Measurements from ENCODE around the gene LY6G6C. TPM values are rescaled to one million over a fixed set of nuclear protein-coding genes. Genes with fewer than 3 reads are reported as not detected.

Gene LY6G6C
- total RNA-seq, 1 donor from 2014 or later, result not detected

Small RNA genes lying within 50 kb of the gene (microRNA-seq; reads per million reads assigned to microRNA genes)
- gene MIR4646, result 0.97 reads per million

Other genes with a start within 250 kb of the LY6G6C start
- gene MICB, start 223.6 kb downstream of the LY6G6C start, total RNA-seq, result 1.3 TPM
- not detected for gene MCCD1, start 192.8 kb downstream of the LY6G6C start, total RNA-seq
- gene DDX39B, start 179.7 kb downstream of the LY6G6C start, total RNA-seq, result 145 TPM
- 2.3 TPM for gene ATP6V1G2, start 175.1 kb downstream of the LY6G6C start, total RNA-seq
- gene NFKBIL1, start 174.1 kb downstream of the LY6G6C start, total RNA-seq, result 9.2 TPM
- gene LTA, start 149.5 kb downstream of the LY6G6C start, total RNA-seq, result not detected
- 0.59 TPM for gene TNF, start 146.2 kb downstream of the LY6G6C start, total RNA-seq
- not detected for gene LTB, start 139.3 kb downstream of the LY6G6C start, total RNA-seq
- gene LST1, start 135.5 kb downstream of the LY6G6C start, total RNA-seq, result 5.5 TPM
- gene NCR3, start 128.7 kb downstream of the LY6G6C start, total RNA-seq, result not detected
- gene AIF1, start 106.5 kb downstream of the LY6G6C start, total RNA-seq, result 17.7 TPM
- 69.1 TPM for gene PRRC2A, start 101.0 kb downstream of the LY6G6C start, total RNA-seq
- gene BAG6, start 69.1 kb downstream of the LY6G6C start, total RNA-seq, result 253 TPM
- 1.9 TPM for gene APOM, start 65.9 kb downstream of the LY6G6C start, total RNA-seq
- gene C6orf47, start 61.0 kb downstream of the LY6G6C start, total RNA-seq, result 16.5 TPM
- gene GPANK1, start 56.7 kb downstream of the LY6G6C start, total RNA-seq, result 19.2 TPM
- 95.1 TPM for gene CSNK2B, start 55.7 kb downstream of the LY6G6C start, total RNA-seq
- gene LY6G5B, start 51.8 kb downstream of the LY6G6C start, total RNA-seq, result 2.8 TPM
- 1.3 TPM for gene LY6G5C, start 40.7 kb downstream of the LY6G6C start, total RNA-seq
- gene ABHD16A, start 18.4 kb downstream of the LY6G6C start, total RNA-seq, result 27.9 TPM
- gene LY6G6F, start 14.9 kb downstream of the LY6G6C start, total RNA-seq, result not detected
- not detected for gene LY6G6D, start 6.4 kb downstream of the LY6G6C start, total RNA-seq
- 0.13 TPM for gene MPIG6B, start 1.6 kb upstream of the LY6G6C start, total RNA-seq
- gene DDAH2, start 7.6 kb upstream of the LY6G6C start, total RNA-seq, result 32.9 TPM
- 86.8 TPM for gene CLIC1, start 14.8 kb upstream of the LY6G6C start, total RNA-seq
- gene MSH5, start 18.3 kb upstream of the LY6G6C start, total RNA-seq, result 1.8 TPM
- gene SAPCD1, start 40.9 kb upstream of the LY6G6C start, total RNA-seq, result 0.86 TPM
- 9.5 TPM for gene VWA7, start 55.6 kb upstream of the LY6G6C start, total RNA-seq
- 22.1 TPM for gene VARS1, start 74.0 kb upstream of the LY6G6C start, total RNA-seq
- gene LSM2, start 85.2 kb upstream of the LY6G6C start, total RNA-seq, result 23.0 TPM
- 2.0 TPM for gene HSPA1L, start 93.5 kb upstream of the LY6G6C start, total RNA-seq
- gene HSPA1A, start 93.8 kb upstream of the LY6G6C start, total RNA-seq, result 324 TPM
- 236 TPM for gene HSPA1B, start 106.0 kb upstream of the LY6G6C start, total RNA-seq
- 24.1 TPM for gene NEU1, start 141.1 kb upstream of the LY6G6C start, total RNA-seq
- gene SLC44A4, start 157.3 kb upstream of the LY6G6C start, total RNA-seq, result not detected
- gene EHMT2, start 176.0 kb upstream of the LY6G6C start, total RNA-seq, result 15.5 TPM
- gene ZBTB12, start 180.3 kb upstream of the LY6G6C start, total RNA-seq, result 3.1 TPM
- 7.6 TPM for gene C2, start 206.0 kb upstream of the LY6G6C start, total RNA-seq
- gene CFB, start 224.3 kb upstream of the LY6G6C start, total RNA-seq, result 5.5 TPM
- 39.6 TPM for gene NELFE, start 237.2 kb upstream of the LY6G6C start, total RNA-seq
- gene SKIC2, start 237.4 kb upstream of the LY6G6C start, total RNA-seq, result 33.6 TPM

All from Right ventricle myocardium superior (tissue), 1 donor.